LNCaP clone FGC (cell line): Measurements from ENCODE around the gene SEMA4F.

Experiments used
- DNase-seq: peaks from one replicate; pipeline ENCODE4 v3.0.0-alpha.2; 2011; ENCODE audit warnings: low read depth
- H3K4me3 ChIP-seq: 2 replicates; pipeline ENCODE4 v1.5.1; 2011; ENCODE audit warnings: mild to moderate bottlenecking, low read depth, low read length, control low read depth
- CTCF ChIP-seq: IDR thresholded peaks from 2 replicates; pipeline ENCODE4 v1.5.1; 2012; ENCODE audit warnings: mild to moderate bottlenecking; ENCODE audit not compliant: control insufficient read depth, insufficient read depth; ENCODE audit errors: extremely low read depth

Gene SEMA4F

DNA sequence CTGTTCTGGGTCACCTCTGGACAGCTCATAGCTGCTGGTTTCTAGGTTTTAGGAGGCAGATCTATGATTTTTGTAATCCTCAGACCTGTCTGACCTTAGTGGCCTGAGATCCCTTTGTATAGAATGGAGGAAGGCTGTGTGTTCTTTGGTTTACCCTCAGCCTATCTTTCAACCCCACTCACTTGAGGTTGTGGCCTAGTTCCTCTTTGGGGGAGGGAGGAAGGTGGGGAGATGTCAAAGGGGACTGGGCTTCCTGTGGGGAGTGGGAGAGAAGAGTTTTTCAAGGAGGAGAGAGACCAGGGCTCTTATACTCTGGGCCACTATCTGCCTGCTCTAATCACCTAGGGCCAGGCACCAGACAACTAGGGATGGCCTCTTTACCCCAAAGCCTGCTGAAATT, 28.5 kb downstream of the SEMA4F start:
- H3K4me3 ChIP-seq = no peak overlapping the region
- TF ChIP-seq CTCF = no peak
- no peak for DNase-seq

DNA sequence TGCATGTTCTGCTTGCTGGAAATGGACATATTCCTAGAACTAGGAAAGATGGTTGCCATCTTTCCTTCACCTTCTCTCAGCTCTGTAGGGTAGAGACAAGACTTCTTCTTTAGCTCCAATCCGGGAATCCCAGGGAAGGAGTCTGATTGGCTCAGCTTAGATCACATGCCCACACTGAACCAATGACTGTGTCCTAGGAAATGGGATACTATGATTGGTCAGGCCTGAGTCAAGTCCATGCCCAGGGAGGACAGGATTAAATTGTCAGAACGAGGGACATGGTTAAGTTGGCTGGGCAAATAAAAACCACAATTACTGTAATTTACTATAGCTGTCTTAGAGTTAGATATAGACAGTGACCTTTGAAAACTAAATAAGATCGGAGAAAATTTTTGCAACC, 31.4 kb downstream of the SEMA4F start:
- TF ChIP-seq CTCF = no peak
- no peak overlapping the region for H3K4me3 ChIP-seq
- no peak for DNase-seq

- H3K4me3 ChIP-seq = no peak overlapping the region
- no peak for DNase-seq
- no peak for TF ChIP-seq CTCF
Measured at GRCh38 chr2:74688881-74689280, 34.8 kb downstream of the SEMA4F start.

DNA sequence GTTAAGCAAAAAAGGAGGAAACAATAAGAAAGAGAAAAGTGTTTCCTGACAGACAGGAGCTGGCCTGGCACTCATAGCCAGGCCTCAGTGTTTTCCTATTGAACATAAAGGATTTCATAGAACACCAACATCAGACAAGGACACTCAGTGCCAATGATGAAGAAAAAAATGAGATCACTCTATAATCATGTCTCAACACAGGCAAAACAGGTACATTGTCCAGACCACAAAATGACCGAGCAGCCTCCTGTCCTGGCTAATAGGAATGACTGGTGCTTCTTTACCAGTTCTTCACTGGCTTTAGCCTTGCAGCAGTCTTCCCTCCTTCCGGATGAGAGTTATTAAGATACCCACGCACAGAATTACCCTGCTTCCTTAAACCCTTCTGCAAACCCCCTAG, 35.6 kb downstream of the SEMA4F start:
- H3K4me3 ChIP-seq = no peak overlapping the region
- TF ChIP-seq CTCF = no peak
- DNase-seq = no peak

DNA sequence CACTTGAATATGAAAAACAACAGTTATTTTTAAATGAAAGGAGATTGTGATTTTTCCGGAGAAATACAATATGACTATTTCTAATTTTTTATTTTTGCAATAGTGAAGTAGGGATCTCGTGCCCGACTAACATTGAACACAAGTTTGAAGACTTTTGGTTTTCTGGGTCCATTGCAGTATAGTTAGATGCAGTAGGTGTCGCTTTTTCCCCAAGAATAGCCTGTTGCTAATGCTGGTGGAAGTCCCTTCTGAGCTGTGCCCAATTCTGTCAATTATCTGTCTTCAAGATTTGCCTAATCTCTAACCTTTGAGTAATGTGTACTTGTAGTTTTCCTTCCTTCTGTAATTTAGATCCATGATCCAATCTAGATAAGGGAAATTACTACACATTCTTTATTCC, 36.5 kb downstream of the SEMA4F start:
- peak; percentile 57 for TF ChIP-seq CTCF
- peak; percentile 18 for DNase-seq

GRCh38 chr2:74691929-74692328, 37.9 kb downstream of the SEMA4F start:
- no peak for DNase-seq
- TF ChIP-seq CTCF = no peak

More for the DNA sequence above, 36.5 kb downstream of the SEMA4F start:
- H3K4me3 ChIP-seq = no peak overlapping the region

GRCh38 chr2:74693213-74693612, 39.2 kb downstream of the SEMA4F start:
- no peak for TF ChIP-seq CTCF
- no peak for DNase-seq
- H3K4me3 ChIP-seq = no peak overlapping the region

More at GRCh38 chr2:74691929-74692328, 37.9 kb downstream of the SEMA4F start:
- H3K4me3 ChIP-seq = no peak overlapping the region
